Measurements from ENCODE around the gene H1-8. TPM values are rescaled to one million over a fixed set of nuclear protein-coding genes. Genes with fewer than 3 reads are reported as not detected.

H1-8 gene
- total RNA-seq, 1 donor from 2014 or later: not detected

- no peak for FAIRE-seq
- H3K27me3 ChIP-seq (ENCODE audit: control insufficient read depth, insufficient read depth, low read length): no peaks in the 10 kb centered on the region
- H3K36me3 ChIP-seq (ENCODE audit: control insufficient read depth, insufficient read depth, low read length): no peaks in the 10 kb centered on the region
- TF ChIP-seq CTCF (IDR thresholded peaks at IDR 0.05; ENCODE audit: insufficient read depth, low read length, severe bottlenecking): no peak
- H3K4me3 ChIP-seq (ENCODE audit: low read depth, low read length): no peak overlapping the region
- no peak for DNase-seq (ENCODE audit: low read depth)
Measured at GRCh38 chr3:129530821-129531220, 12.2 kb upstream of the H1-8 start.

GRCh38 chr3:129531699-129532098 is 11.3 kb upstream of the H1-8 start:
- Histone ChIP-seq H3K27me3 (ENCODE audit: control insufficient read depth, insufficient read depth, low read length) (no peaks in the 10 kb centered on the region), H3K36me3 (ENCODE audit: control insufficient read depth, insufficient read depth, low read length) (no peaks in the 10 kb centered on the region), H3K4me3 (ENCODE audit: low read depth, low read length) (no peak overlapping the region)
- no peak for TF ChIP-seq CTCF (IDR thresholded peaks at IDR 0.05; ENCODE audit: insufficient read depth, low read length, severe bottlenecking)
- no peak for FAIRE-seq
- no peak for DNase-seq (ENCODE audit: low read depth)

DNA sequence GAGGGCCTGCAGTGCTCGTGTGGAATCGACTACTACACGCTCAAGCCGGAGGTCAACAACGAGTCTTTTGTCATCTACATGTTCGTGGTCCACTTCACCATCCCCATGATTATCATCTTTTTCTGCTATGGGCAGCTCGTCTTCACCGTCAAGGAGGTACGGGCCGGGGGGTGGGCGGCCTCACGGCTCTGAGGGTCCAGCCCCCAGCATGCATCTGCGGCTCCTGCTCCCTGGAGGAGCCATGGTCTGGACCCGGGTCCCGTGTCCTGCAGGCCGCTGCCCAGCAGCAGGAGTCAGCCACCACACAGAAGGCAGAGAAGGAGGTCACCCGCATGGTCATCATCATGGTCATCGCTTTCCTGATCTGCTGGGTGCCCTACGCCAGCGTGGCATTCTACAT is 10.7 kb upstream of the H1-8 start:
- H3K36me3 ChIP-seq (ENCODE audit: control insufficient read depth, insufficient read depth, low read length): no peaks in the 10 kb centered on the region
- DNase-seq (ENCODE audit: low read depth) (no peak), FAIRE-seq (no peak)
- H3K4me3 ChIP-seq (ENCODE audit: low read depth, low read length): no peak overlapping the region
- no peaks in the 10 kb centered on the region for H3K27me3 ChIP-seq (ENCODE audit: control insufficient read depth, insufficient read depth, low read length)
- TF ChIP-seq CTCF (IDR thresholded peaks at IDR 0.05; ENCODE audit: insufficient read depth, low read length, severe bottlenecking): no peak

DNA sequence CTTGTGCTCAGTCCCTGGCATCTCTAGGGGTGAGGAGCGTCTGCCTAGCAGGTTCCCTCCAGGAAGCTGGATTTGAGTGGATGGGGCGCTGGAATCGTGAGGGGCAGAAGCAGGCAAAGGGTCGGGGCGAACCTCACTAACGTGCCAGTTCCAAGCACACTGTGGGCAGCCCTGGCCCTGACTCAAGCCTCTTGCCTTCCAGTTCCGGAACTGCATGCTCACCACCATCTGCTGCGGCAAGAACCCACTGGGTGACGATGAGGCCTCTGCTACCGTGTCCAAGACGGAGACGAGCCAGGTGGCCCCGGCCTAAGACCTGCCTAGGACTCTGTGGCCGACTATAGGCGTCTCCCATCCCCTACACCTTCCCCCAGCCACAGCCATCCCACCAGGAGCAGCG is 9.6 kb upstream of the H1-8 start:
- DNase-seq (ENCODE audit: low read depth) (no peak), FAIRE-seq (no peak)
- no peaks in the 10 kb centered on the region for H3K36me3 ChIP-seq (ENCODE audit: control insufficient read depth, insufficient read depth, low read length)
- no peaks in the 10 kb centered on the region for H3K27me3 ChIP-seq (ENCODE audit: control insufficient read depth, insufficient read depth, low read length)
- TF ChIP-seq CTCF (IDR thresholded peaks at IDR 0.05; ENCODE audit: insufficient read depth, low read length, severe bottlenecking): no peak
- H3K4me3 ChIP-seq (ENCODE audit: low read depth, low read length): no peak overlapping the region

GRCh38 chr3:129534428-129535027 is 8.4 kb upstream of the H1-8 start:
- no peaks in the 10 kb centered on the region for H3K36me3 ChIP-seq (ENCODE audit: control insufficient read depth, insufficient read depth, low read length)
- no peak overlapping the region for H3K4me3 ChIP-seq (ENCODE audit: low read depth, low read length)
- FAIRE-seq (no peak), DNase-seq (ENCODE audit: low read depth) (no peak)
- H3K27me3 ChIP-seq (ENCODE audit: control insufficient read depth, insufficient read depth, low read length): no peaks in the 10 kb centered on the region
- no peak for TF ChIP-seq CTCF (IDR thresholded peaks at IDR 0.05; ENCODE audit: insufficient read depth, low read length, severe bottlenecking)

- DNase-seq (ENCODE audit: low read depth) (no peak), FAIRE-seq (no peak)
- Histone ChIP-seq H3K27me3 (ENCODE audit: control insufficient read depth, insufficient read depth, low read length) (no peaks in the 10 kb centered on the region), H3K36me3 (ENCODE audit: control insufficient read depth, insufficient read depth, low read length) (no peaks in the 10 kb centered on the region), H3K4me3 (ENCODE audit: low read depth, low read length) (no peak overlapping the region)
- TF ChIP-seq CTCF (IDR thresholded peaks at IDR 0.05; ENCODE audit: insufficient read depth, low read length, severe bottlenecking): no peak
Measured at GRCh38 chr3:129535075-129535474, 7.9 kb upstream of the H1-8 start.

All from bronchial epithelial cell (primary cell).